Central memory CD8-positive, alpha-beta T cell (primary cell): ENCODE data around the gene FNDC3A.

Source experiments
- ATAC-seq: fragments of 150-1000 bp; cut with Tn5 transposase; replicated peaks from 2 replicates; pipeline ENCODE4 v1.10.0; 2022; ENCODE audit warnings: mild to moderate bottlenecking, moderate FRiP score, moderate number of reproducible peaks; ENCODE audit not compliant: poor library complexity, severe bottlenecking; ENCODE audit errors: extremely low read depth
- DNase-seq, 2 donors: peaks; one replicate each; pipeline ENCODE4 v3.0.0; 2021; ENCODE audit warnings: low spot score in 2 of 2
- H3K27ac Mint-ChIP-seq: one replicate; pipeline ENCODE4 v1.8.0; 2022; ENCODE audit warnings: low read depth, mild to moderate bottlenecking, moderate library complexity, mixed read lengths
- H3K27me3 Mint-ChIP-seq: one replicate; pipeline ENCODE4 v1.8.0; 2022; ENCODE audit warnings: mixed read lengths
- H3K36me3 Mint-ChIP-seq: one replicate; pipeline ENCODE4 v1.8.0; 2022; ENCODE audit warnings: mild to moderate bottlenecking, moderate library complexity, mixed read lengths; ENCODE audit not compliant: insufficient read depth
- H3K4me1 Mint-ChIP-seq: one replicate; pipeline ENCODE4 v1.8.0; 2022; ENCODE audit warnings: mixed read lengths
- H3K4me3 Mint-ChIP-seq: one replicate; pipeline ENCODE4 v1.8.0; 2022; ENCODE audit warnings: mild to moderate bottlenecking, moderate library complexity, mixed read lengths
- H3K9me3 Mint-ChIP-seq: one replicate; pipeline ENCODE4 v1.8.0; 2022; ENCODE audit warnings: mixed read lengths

The FNDC3A gene

DNA sequence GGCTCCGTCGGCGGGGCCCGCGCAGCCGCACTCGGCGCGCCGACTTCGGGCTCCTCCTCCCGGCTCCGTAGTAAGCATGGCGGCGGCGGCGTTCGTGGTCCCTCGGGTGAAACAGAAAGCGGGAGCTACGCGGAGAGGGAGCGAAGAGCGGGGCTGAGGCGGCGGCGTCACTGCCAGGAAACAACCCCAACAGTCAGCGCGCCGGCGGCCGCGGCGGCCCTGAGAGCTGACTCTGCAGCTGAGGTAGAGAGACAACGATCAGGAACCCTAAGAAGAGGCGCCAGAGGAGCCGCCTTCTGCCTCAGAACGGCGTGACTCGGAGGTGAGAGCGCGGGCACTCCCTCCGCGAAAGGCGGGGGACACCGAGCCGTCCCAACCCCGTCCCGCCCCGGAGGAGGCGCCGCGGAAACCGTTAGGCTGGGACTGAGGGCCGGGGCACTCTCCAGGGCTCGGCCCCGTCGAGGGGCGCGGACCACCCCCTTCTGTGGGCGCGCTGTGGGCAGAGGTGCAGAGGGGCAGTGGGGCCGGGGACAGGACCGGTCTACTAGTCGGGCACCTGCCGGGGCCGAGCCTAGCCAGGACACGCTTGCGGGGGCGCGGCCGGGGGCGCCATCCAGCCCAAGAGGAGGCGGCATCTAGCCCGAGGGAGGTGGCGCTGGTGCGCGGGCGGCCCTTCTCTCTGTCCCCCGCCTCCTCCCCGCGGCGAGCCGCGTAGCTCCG, at the start of gene FNDC3A:
TSS of gene FNDC3A (plus strand) at position 57 of the 720 bp plus-strand sequence. CDS start 30,279 bp downstream, outside the sequence.
- Mint-ChIP-seq H3K4me1 (peaks cover 39% of the 10 kb centered on the region), H3K4me3 (peak within 1 kb of the TSS; percentile 96), H3K9me3 (peaks cover 25% of the 10 kb centered on the region), H3K36me3 (peaks cover 21% of the 10 kb centered on the region), H3K27ac (peak within 1 kb of the TSS; percentile 96), H3K27me3 (peaks cover 9% of the 10 kb centered on the region)
- DNase-seq, result peak; percentile 73 to 80
- ATAC-seq, result peak; percentile 69

DNA sequence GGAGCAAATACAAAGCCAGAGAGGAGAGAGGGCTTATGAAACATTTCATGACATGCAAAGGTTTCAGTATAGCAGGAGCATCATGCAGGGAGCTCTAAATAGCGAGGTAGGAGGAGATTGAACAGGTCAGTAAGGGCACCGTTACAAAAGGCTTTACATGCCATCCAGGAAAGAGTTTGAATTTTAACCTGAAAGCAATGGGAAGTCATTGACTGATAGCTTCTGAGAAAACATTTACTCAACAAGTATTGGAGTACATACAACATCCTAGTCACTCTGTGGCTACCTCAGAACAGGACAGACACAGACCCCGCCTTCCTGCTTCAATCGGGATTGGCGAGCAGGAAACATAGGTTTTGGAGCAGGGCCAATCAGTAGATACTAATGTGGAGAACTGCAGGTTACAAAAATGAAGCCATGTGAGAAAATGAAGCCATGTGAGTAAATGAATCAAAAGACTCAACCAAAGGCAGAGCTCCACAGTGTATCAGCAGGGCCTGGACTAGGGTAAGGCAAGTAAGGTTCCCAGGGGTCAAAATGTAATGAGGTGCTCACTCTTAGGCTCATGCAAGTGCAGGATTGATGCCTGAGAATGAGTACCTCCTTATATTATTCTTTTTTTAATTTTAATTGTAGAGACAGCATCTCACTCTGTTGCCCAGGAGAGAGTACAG, 46.8 kb upstream of the FNDC3A start:
- H3K9me3 Mint-ChIP-seq, result no peaks in the 10 kb centered on the region
- DNase-seq (no peak), ATAC-seq (no peak)
- H3K4me3 Mint-ChIP-seq, result no peak overlapping the region
- H3K4me1 Mint-ChIP-seq, result peaks cover 6% of the 10 kb centered on the region
- H3K27me3 Mint-ChIP-seq, result no peaks in the 10 kb centered on the region
- no peak overlapping the region for H3K27ac Mint-ChIP-seq
- no peaks in the 10 kb centered on the region for H3K36me3 Mint-ChIP-seq

GRCh38 chr13:48930918-48931317, 44.8 kb upstream of the FNDC3A start:
- Mint-ChIP-seq H3K27me3 (peaks cover 7% of the 10 kb centered on the region), H3K4me3 (no peak overlapping the region), H3K27ac (no peak overlapping the region), H3K4me1 (peaks cover 6% of the 10 kb centered on the region), H3K36me3 (no peaks in the 10 kb centered on the region), H3K9me3 (no peaks in the 10 kb centered on the region)
- ATAC-seq (no peak), DNase-seq (no peak)

DNA sequence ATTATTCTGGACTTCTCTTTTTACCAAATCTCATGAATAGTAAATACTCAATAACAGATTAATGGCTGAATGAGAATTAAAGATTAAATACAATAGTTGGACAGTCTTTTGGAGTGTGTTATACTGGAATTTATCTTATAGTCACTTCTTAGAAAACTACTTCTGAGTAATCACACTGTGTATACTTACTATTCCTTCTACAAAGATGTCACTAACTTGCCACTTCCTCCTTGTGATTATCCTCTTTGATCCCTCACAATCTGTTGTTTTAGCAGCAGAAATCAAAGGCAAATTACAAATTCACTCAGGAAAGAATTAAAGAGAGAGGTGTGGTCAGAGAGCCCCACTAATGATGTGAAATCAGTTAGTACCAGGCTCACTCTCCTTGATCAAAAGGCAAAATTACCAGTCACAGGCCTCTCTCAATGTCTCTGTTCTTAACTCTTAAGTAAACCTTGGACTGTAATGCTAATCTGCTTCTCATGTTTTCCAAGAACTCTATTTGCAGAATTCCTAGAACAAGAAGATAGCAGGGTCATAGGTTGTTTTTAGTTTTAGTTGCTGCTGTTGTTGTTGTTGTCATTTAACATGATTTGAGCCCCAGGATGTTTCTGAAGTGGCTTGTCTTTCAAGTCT, 37.3 kb upstream of the FNDC3A start:
- Mint-ChIP-seq H3K4me3 (no peak overlapping the region), H3K27me3 (peaks cover 23% of the 10 kb centered on the region), H3K9me3 (no peaks in the 10 kb centered on the region), H3K4me1 (no peaks in the 10 kb centered on the region), H3K36me3 (no peaks in the 10 kb centered on the region), H3K27ac (no peak overlapping the region)
- DNase-seq (no peak), ATAC-seq (no peak)

- no peak overlapping the region for H3K4me3 Mint-ChIP-seq
- H3K9me3 Mint-ChIP-seq, result no peaks in the 10 kb centered on the region
- DNase-seq (no peak), ATAC-seq (no peak)
- H3K27ac Mint-ChIP-seq, result no peak overlapping the region
- H3K27me3 Mint-ChIP-seq, result peaks cover 20% of the 10 kb centered on the region
- H3K36me3 Mint-ChIP-seq, result no peaks in the 10 kb centered on the region
- H3K4me1 Mint-ChIP-seq, result no peaks in the 10 kb centered on the region
Measured at GRCh38 chr13:48939728-48940127, 36.0 kb upstream of the FNDC3A start.

GRCh38 chr13:48942131-48942530, 33.6 kb upstream of the FNDC3A start:
- H3K27ac Mint-ChIP-seq, result no peak overlapping the region
- no peak overlapping the region for H3K4me3 Mint-ChIP-seq
- ATAC-seq (no peak), DNase-seq (no peak)
- H3K4me1 Mint-ChIP-seq, result no peaks in the 10 kb centered on the region
- H3K36me3 Mint-ChIP-seq, result no peaks in the 10 kb centered on the region
- H3K9me3 Mint-ChIP-seq, result no peaks in the 10 kb centered on the region
- H3K27me3 Mint-ChIP-seq, result peaks cover 26% of the 10 kb centered on the region

DNA sequence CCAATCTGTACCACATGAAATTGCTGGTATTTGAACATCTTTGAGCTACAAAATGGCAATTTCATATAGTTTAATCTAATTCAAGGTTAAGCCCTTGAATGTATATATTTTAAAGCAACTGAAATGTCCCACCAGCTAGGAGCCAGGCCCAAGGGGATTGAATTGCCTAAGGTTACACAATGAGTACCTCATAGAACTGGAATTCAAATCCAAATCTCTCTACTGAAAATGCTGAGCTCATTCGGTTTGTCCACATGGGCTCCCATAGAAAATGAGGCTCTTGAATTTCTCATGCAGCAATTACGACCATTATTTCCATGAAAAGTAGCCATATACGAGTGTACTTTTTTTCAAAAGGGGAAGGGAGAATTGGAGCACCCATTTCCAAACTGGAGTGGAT, 31.5 kb upstream of the FNDC3A start:
- H3K4me3 Mint-ChIP-seq, result no peak overlapping the region
- H3K4me1 Mint-ChIP-seq, result no peaks in the 10 kb centered on the region
- no peaks in the 10 kb centered on the region for H3K36me3 Mint-ChIP-seq
- no peak for DNase-seq
- no peak for ATAC-seq
- H3K27ac Mint-ChIP-seq, result no peak overlapping the region
- no peaks in the 10 kb centered on the region for H3K9me3 Mint-ChIP-seq
- peaks cover 32% of the 10 kb centered on the region for H3K27me3 Mint-ChIP-seq

DNA sequence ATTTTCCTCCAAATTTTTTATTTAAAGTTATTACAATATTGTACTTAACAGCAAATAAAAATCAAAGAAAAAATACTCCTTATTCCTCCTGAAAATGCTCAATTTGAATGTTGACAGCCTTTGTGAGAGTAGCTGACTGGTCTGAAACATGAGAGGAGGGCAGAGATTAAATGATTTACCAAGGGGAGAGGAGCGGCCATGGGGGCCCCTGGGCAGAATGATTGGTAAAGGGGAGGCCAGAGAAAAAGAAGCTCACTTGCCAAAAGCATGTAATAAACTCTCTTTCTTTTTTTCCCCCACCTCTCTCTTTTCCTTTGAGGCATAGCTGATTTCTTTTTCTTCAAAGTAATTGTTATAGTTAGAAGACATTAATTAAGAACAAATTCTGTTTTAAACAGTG, 30.1 kb upstream of the FNDC3A start:
- no peak overlapping the region for H3K27ac Mint-ChIP-seq
- peaks cover under 1% of the 10 kb centered on the region for H3K36me3 Mint-ChIP-seq
- no peaks in the 10 kb centered on the region for H3K4me1 Mint-ChIP-seq
- H3K4me3 Mint-ChIP-seq, result no peak overlapping the region
- ATAC-seq (no peak), DNase-seq (no peak)
- H3K27me3 Mint-ChIP-seq, result peaks cover 24% of the 10 kb centered on the region
- no peaks in the 10 kb centered on the region for H3K9me3 Mint-ChIP-seq

DNA sequence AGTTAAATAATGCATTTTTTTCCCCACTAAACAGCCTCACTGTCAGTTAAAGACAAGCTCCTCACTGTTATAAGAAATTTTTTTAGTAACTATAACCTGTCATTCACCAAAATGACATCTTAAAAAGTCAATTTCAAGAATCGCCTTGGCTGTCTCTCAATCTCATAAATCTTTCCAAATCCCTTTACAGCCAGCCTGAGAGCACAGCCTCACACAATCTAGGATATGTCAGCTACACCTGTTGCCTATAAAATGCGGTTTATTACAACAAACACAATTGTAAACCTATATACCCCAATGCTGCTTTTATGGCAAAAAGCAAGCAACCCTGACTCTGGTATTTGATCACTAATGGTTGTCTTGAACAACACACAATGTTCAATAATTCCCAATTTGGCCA, 29.5 kb upstream of the FNDC3A start:
- DNase-seq, result no peak
- peaks cover 2% of the 10 kb centered on the region for H3K36me3 Mint-ChIP-seq
- H3K27ac Mint-ChIP-seq, result no peak overlapping the region
- no peaks in the 10 kb centered on the region for H3K4me1 Mint-ChIP-seq
- H3K9me3 Mint-ChIP-seq, result no peaks in the 10 kb centered on the region
- peaks cover 18% of the 10 kb centered on the region for H3K27me3 Mint-ChIP-seq
- no peak for ATAC-seq
- no peak overlapping the region for H3K4me3 Mint-ChIP-seq

GRCh38 chr13:48949566-48950500, 25.9 kb upstream of the FNDC3A start:
- no peak overlapping the region for H3K4me3 Mint-ChIP-seq
- H3K9me3 Mint-ChIP-seq, result no peaks in the 10 kb centered on the region
- peaks cover 2% of the 10 kb centered on the region for H3K36me3 Mint-ChIP-seq
- peaks cover 16% of the 10 kb centered on the region for H3K27me3 Mint-ChIP-seq
- DNase-seq (no peak), ATAC-seq (no peak)
- H3K27ac Mint-ChIP-seq, result no peak overlapping the region
- H3K4me1 Mint-ChIP-seq, result no peaks in the 10 kb centered on the region

DNA sequence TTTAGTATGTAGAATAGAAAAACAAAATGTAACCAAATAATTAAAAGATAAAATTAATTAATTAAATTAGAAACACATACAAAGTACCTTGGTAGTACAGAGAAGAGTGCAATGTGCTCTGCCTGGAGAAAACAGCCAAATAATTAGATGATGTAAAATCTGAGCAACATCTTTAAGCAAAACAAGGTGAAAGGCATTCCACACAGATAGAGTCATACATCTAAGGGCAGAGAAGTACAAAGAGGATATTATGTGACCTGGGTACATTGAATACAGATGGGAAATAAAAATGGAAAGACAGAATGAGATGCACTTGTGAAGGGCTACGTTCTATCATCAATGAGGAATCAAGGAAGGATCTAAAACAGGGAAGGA, 25.2 kb upstream of the FNDC3A start:
- H3K9me3 Mint-ChIP-seq, result no peaks in the 10 kb centered on the region
- H3K4me1 Mint-ChIP-seq, result no peaks in the 10 kb centered on the region
- H3K36me3 Mint-ChIP-seq, result peaks cover 2% of the 10 kb centered on the region
- peaks cover 16% of the 10 kb centered on the region for H3K27me3 Mint-ChIP-seq
- ATAC-seq (no peak), DNase-seq (no peak)
- no peak overlapping the region for H3K4me3 Mint-ChIP-seq
- no peak overlapping the region for H3K27ac Mint-ChIP-seq

DNA sequence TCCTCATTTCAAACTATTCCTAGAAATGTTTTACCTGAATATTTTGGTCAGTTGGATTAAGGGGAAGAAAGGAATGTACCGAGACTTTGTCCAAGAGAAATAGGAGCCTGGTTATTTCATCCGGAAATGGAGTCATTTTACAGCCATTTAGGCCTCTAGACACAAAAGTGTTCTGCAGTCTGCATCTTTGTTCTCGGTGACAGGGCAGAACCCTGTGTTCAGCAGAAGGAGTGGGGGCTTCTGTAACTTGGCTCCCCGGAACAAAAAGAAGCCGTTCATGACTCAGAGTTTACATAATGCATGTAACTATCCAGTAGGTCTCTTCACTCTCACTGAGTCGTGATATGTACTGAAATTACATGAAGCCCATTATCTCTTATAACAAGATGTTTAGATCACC, 21.6 kb upstream of the FNDC3A start:
- H3K27ac Mint-ChIP-seq, result no peak overlapping the region
- no peaks in the 10 kb centered on the region for H3K9me3 Mint-ChIP-seq
- H3K4me1 Mint-ChIP-seq, result no peaks in the 10 kb centered on the region
- DNase-seq, result no peak
- ATAC-seq, result no peak
- H3K36me3 Mint-ChIP-seq, result peaks cover 2% of the 10 kb centered on the region
- no peaks in the 10 kb centered on the region for H3K27me3 Mint-ChIP-seq
- H3K4me3 Mint-ChIP-seq, result no peak overlapping the region
